Natural killer cell treated with Interleukin-12 subunit alpha and Interleukin-12 subunit beta and Interleukin-15 and Interleukin-18, amount 100 ng/mL, for 72 hours (primary cell): ENCODE data around the gene PRSS38. TPM values are rescaled to one million over a fixed set of nuclear protein-coding genes. Genes with fewer than 3 reads are reported as not detected.
"Not testable (repeated sequence)": the region's sequence is repeated elsewhere in the genome, so short reads cannot be mapped to it uniquely, and the experiment has no call there.

Experiments used
- ATAC-seq, 2 donors: fragments of 150-1000 bp; cut with Tn5 transposase in 1 of 2; sonication (Bioruptor Pico), chemical (Tn5 transposase) in 1 of 2; 2 replicates each; pipeline ENCODE4 v1.10.0; 2021
- DNase-seq: peaks from one replicate; pipeline ENCODE4 v3.0.0; 2022; ENCODE audit warnings: low spot score
- H3K27ac Mint-ChIP-seq, 2 donors: 1 replicate in 1 of 2; 2 replicates in 1 of 2; pipeline ENCODE4 v1.8.0; 2022; ENCODE audit warnings: mixed read lengths in 2 of 2, mild to moderate bottlenecking in 1 of 2, moderate library complexity in 1 of 2
- H3K27me3 Mint-ChIP-seq, 2 donors: 1 replicate in 1 of 2; 2 replicates in 1 of 2; pipeline ENCODE4 v1.8.0; 2022; ENCODE audit warnings: mixed read lengths in 2 of 2
- H3K36me3 Mint-ChIP-seq: one replicate; pipeline ENCODE4 v1.8.0; 2022; ENCODE audit warnings: mixed read lengths
- H3K4me1 Mint-ChIP-seq, 2 donors: 1 replicate in 1 of 2; 2 replicates in 1 of 2; pipeline ENCODE4 v1.8.0; 2022; ENCODE audit warnings: low read depth in 2 of 2, mixed read lengths in 2 of 2, mild to moderate bottlenecking in 1 of 2
- H3K4me3 Mint-ChIP-seq: one replicate; pipeline ENCODE4 v1.8.0; 2022; ENCODE audit warnings: mixed read lengths
- H3K9me3 Mint-ChIP-seq: 2 replicates; pipeline ENCODE4 v1.8.0; 2022; ENCODE audit warnings: mixed read lengths
- total RNA-seq, 2 donors: library from RNA; stranded (reverse); gene quantifications; one replicate each; pipeline ENCODE4 v1.2.3, GENCODE V29; 2022

The PRSS38 gene
- total RNA-seq, 2 donors from 2014 or later = not detected

GRCh38 chr1:227854189-227854588 is 38.7 kb downstream of the PRSS38 start:
- ATAC-seq (no peak), DNase-seq (no peak)
- H3K27ac Mint-ChIP-seq = no peak overlapping the region
- H3K27me3 Mint-ChIP-seq = peaks cover 8 to 24% of the 10 kb centered on the region in 2 donors
- no peaks in the 10 kb centered on the region for H3K9me3 Mint-ChIP-seq
- no peak overlapping the region for H3K4me3 Mint-ChIP-seq
- H3K36me3 Mint-ChIP-seq = peaks cover 2% of the 10 kb centered on the region
- no peaks in the 10 kb centered on the region for H3K4me1 Mint-ChIP-seq

GRCh38 chr1:227855687-227856086 is 40.2 kb downstream of the PRSS38 start:
- no peaks in the 10 kb centered on the region for H3K4me1 Mint-ChIP-seq
- H3K27ac Mint-ChIP-seq = no peak overlapping the region
- no peaks in the 10 kb centered on the region for H3K9me3 Mint-ChIP-seq
- H3K36me3 Mint-ChIP-seq = no peaks in the 10 kb centered on the region
- ATAC-seq (no peak), DNase-seq (no peak)
- H3K27me3 Mint-ChIP-seq = peaks cover 14 to 27% of the 10 kb centered on the region in 2 donors
- H3K4me3 Mint-ChIP-seq = no peak overlapping the region

GRCh38 chr1:227856147-227856858 is 40.8 kb downstream of the PRSS38 start:
- H3K27me3 Mint-ChIP-seq = peaks cover 18 to 29% of the 10 kb centered on the region in 2 donors
- H3K36me3 Mint-ChIP-seq = no peaks in the 10 kb centered on the region
- ATAC-seq (no peak), DNase-seq (no peak)
- H3K4me3 Mint-ChIP-seq = no peak overlapping the region
- no peak overlapping the region for H3K27ac Mint-ChIP-seq
- no peaks in the 10 kb centered on the region for H3K4me1 Mint-ChIP-seq
- H3K9me3 Mint-ChIP-seq = no peaks in the 10 kb centered on the region

GRCh38 chr1:227864882-227865281 is 49.4 kb downstream of the PRSS38 start:
- H3K4me1 Mint-ChIP-seq = peaks cover 8% of the 10 kb centered on the region in 2 donors

GRCh38 chr1:227869279-227869842 is 53.9 kb downstream of the PRSS38 start:
- H3K36me3 Mint-ChIP-seq = peaks cover 15% of the 10 kb centered on the region
- peaks cover 23 to 28% of the 10 kb centered on the region in 2 donors for H3K27me3 Mint-ChIP-seq
- DNase-seq (no peak), ATAC-seq (no peak)
- H3K27ac Mint-ChIP-seq = no peak overlapping the region
- H3K9me3 Mint-ChIP-seq = peaks cover 2% of the 10 kb centered on the region
- peaks cover 17 to 20% of the 10 kb centered on the region in 2 donors for H3K4me1 Mint-ChIP-seq
- H3K4me3 Mint-ChIP-seq = no peak overlapping the region

More at GRCh38 chr1:227864882-227865281, 49.4 kb downstream of the PRSS38 start:
- DNase-seq (no peak), ATAC-seq (no peak)
- Mint-ChIP-seq H3K36me3 (peaks cover 7% of the 10 kb centered on the region), H3K27ac (no peak overlapping the region), H3K9me3 (peaks cover 2% of the 10 kb centered on the region), H3K27me3 (peaks cover 26 to 27% of the 10 kb centered on the region in 2 donors), H3K4me3 (no peak overlapping the region)

GRCh38 chr1:227869851-227870305 is 54.4 kb downstream of the PRSS38 start:
- no peak for DNase-seq
- ATAC-seq = no peak
- no peak overlapping the region for H3K27ac Mint-ChIP-seq

GRCh38 chr1:227870366-227870765 is 54.9 kb downstream of the PRSS38 start:
- Mint-ChIP-seq H3K27ac (no peak overlapping the region), H3K4me1 (peaks cover 17 to 20% of the 10 kb centered on the region in 2 donors), H3K36me3 (peaks cover 14% of the 10 kb centered on the region), H3K9me3 (no peaks in the 10 kb centered on the region), H3K27me3 (peaks cover 29 to 39% of the 10 kb centered on the region in 2 donors), H3K4me3 (no peak overlapping the region)
- DNase-seq = no peak
- ATAC-seq = no peak

More at GRCh38 chr1:227869851-227870305, 54.4 kb downstream of the PRSS38 start:
- Mint-ChIP-seq H3K9me3 (no peaks in the 10 kb centered on the region), H3K36me3 (peaks cover 14% of the 10 kb centered on the region), H3K4me3 (no peak overlapping the region), H3K4me1 (peaks cover 17 to 20% of the 10 kb centered on the region in 2 donors), H3K27me3 (peaks cover 27 to 34% of the 10 kb centered on the region in 2 donors)

- Mint-ChIP-seq H3K4me1 (peaks cover 17 to 20% of the 10 kb centered on the region in 2 donors), H3K36me3 (peaks cover 19% of the 10 kb centered on the region), H3K27me3 (peaks cover 32 to 53% of the 10 kb centered on the region in 2 donors)
- not testable (repeated sequence) for H3K27ac Mint-ChIP-seq, H3K4me3 Mint-ChIP-seq, DNase-seq, H3K9me3 Mint-ChIP-seq, ATAC-seq
These were observed 56.4 kb downstream of the PRSS38 start for GRCh38 chr1:227871892-227872291.

- not testable (repeated sequence) for H3K4me1 Mint-ChIP-seq, DNase-seq, ATAC-seq, H3K4me3 Mint-ChIP-seq, H3K9me3 Mint-ChIP-seq, H3K27ac Mint-ChIP-seq
- peaks cover 31 to 41% of the 10 kb centered on the region in 2 donors for H3K27me3 Mint-ChIP-seq
- peaks cover 21% of the 10 kb centered on the region for H3K36me3 Mint-ChIP-seq
These were observed 62.3 kb downstream of the PRSS38 start for GRCh38 chr1:227877810-227878209.

GRCh38 chr1:227880342-227880924 is 65.0 kb downstream of the PRSS38 start:
- ATAC-seq (no peak), DNase-seq (no peak)
- H3K36me3 Mint-ChIP-seq = peaks cover 7% of the 10 kb centered on the region
- H3K27ac Mint-ChIP-seq = no peak overlapping the region
- H3K9me3 Mint-ChIP-seq = no peaks in the 10 kb centered on the region
- H3K4me3 Mint-ChIP-seq = no peak overlapping the region
- peaks cover 15 to 16% of the 10 kb centered on the region in 2 donors for H3K27me3 Mint-ChIP-seq
- H3K4me1 Mint-ChIP-seq = peaks cover under 1% of the 10 kb centered on the region in 2 donors

- peaks cover 0 to 9% of the 10 kb centered on the region in 2 donors for H3K27me3 Mint-ChIP-seq
- H3K27ac Mint-ChIP-seq = no peak overlapping the region
- peaks cover 5 to 8% of the 10 kb centered on the region in 2 donors for H3K4me1 Mint-ChIP-seq
- ATAC-seq (no peak), DNase-seq (no peak)
- no peaks in the 10 kb centered on the region for H3K36me3 Mint-ChIP-seq
- no peaks in the 10 kb centered on the region for H3K9me3 Mint-ChIP-seq
- no peak overlapping the region for H3K4me3 Mint-ChIP-seq
These were observed 67.6 kb downstream of the PRSS38 start for GRCh38 chr1:227883073-227883520.

- H3K27me3 Mint-ChIP-seq = peaks cover 0 to 9% of the 10 kb centered on the region in 2 donors
- no peaks in the 10 kb centered on the region for H3K9me3 Mint-ChIP-seq
- H3K4me3 Mint-ChIP-seq = no peak overlapping the region
- H3K4me1 Mint-ChIP-seq = peaks cover 5 to 8% of the 10 kb centered on the region in 2 donors
- H3K27ac Mint-ChIP-seq = no peak overlapping the region
- no peak for ATAC-seq
- no peak for DNase-seq
- no peaks in the 10 kb centered on the region for H3K36me3 Mint-ChIP-seq
These were observed 68.3 kb downstream of the PRSS38 start for GRCh38 chr1:227883641-227884301.

- DNase-seq = no peak
- H3K4me1 Mint-ChIP-seq = peaks cover 5 to 8% of the 10 kb centered on the region in 2 donors
- no peak for ATAC-seq
- no peaks in the 10 kb centered on the region for H3K9me3 Mint-ChIP-seq
- peaks cover 0 to 7% of the 10 kb centered on the region in 2 donors for H3K27me3 Mint-ChIP-seq
- no peak overlapping the region for H3K4me3 Mint-ChIP-seq
- H3K36me3 Mint-ChIP-seq = no peaks in the 10 kb centered on the region
- H3K27ac Mint-ChIP-seq = no peak overlapping the region
These were observed 69.1 kb downstream of the PRSS38 start for GRCh38 chr1:227884370-227885134.
